Right atrium auricular region (tissue), 2 donors: Measurements from ENCODE around the gene ACTRT2. TPM values are rescaled to one million over a fixed set of nuclear protein-coding genes. Genes with fewer than 3 reads are reported as not detected.

Source experiments
- DNase-seq: peaks from one replicate; pipeline ENCODE4 v3.0.0-alpha.2; 2019; ENCODE audit warnings: low spot score
- H3K27ac ChIP-seq, 2 donors: fragments of 200-600 bp; sonication (generic); 1 replicate in 1 of 2; 2 replicates in 1 of 2; pipeline ENCODE4 v1.5.1; 2016 to 2019
- H3K27me3 ChIP-seq, 2 donors: fragments of 200-600 bp; sonication (generic); one replicate each; pipeline versions ENCODE4 v1.5.1 to v1.6.0; 2017 to 2019
- H3K36me3 ChIP-seq: fragments of 200-600 bp; sonication (generic); one replicate; pipeline ENCODE4 v1.5.1; 2016
- H3K4me1 ChIP-seq, 2 donors: fragments of 200-600 bp; sonication (generic); one replicate each; pipeline versions ENCODE4 v1.5.1 to v1.6.0; 2017 to 2019
- H3K4me3 ChIP-seq, 2 donors: fragments of 200-600 bp; sonication (generic); 1 replicate in 1 of 2; 2 replicates in 1 of 2; pipeline ENCODE4 v1.5.1; 2017 to 2019; ENCODE audit warnings: mild to moderate bottlenecking in 1 of 2, moderate library complexity in 1 of 2
- H3K9me3 ChIP-seq, 2 donors: fragments of 200-600 bp; sonication (generic); one replicate each; pipeline ENCODE4 v1.5.1; 2019
- CTCF ChIP-seq, 2 donors: fragments of 200-600 bp; sonication (generic); IDR thresholded peaks; one replicate each; pipeline ENCODE4 v1.5.1; 2019; ENCODE audit warnings: antibody characterized with exemption in 2 of 2
- total RNA-seq, 2 donors: library from RNA; depleted of rRNA; stranded (reverse); fragments of >200 nt; gene quantifications; one replicate each; pipeline ENCODE4 v1.1.0, GENCODE V29; 2016

Gene ACTRT2
- total RNA-seq, 2 donors from 2014 or later, result not detected

- Histone ChIP-seq H3K36me3 (no peaks in the 10 kb centered on the region), H3K4me3 (no peak overlapping the region), H3K9me3 (no peaks in the 10 kb centered on the region), H3K27me3 (no peaks in the 10 kb centered on the region), H3K4me1 (no peaks in the 10 kb centered on the region), H3K27ac (no peak overlapping the region)
- no peak for DNase-seq
- no peak for TF ChIP-seq CTCF (IDR thresholded peaks at IDR 0.05)
Observed at GRCh38 chr1:3040004-3040403, 18.7 kb downstream of the ACTRT2 start.

- DNase-seq, result no peak
- Histone ChIP-seq H3K27me3 (no peaks in the 10 kb centered on the region), H3K4me1 (no peaks in the 10 kb centered on the region), H3K36me3 (no peaks in the 10 kb centered on the region), H3K4me3 (no peak overlapping the region), H3K27ac (no peak overlapping the region), H3K9me3 (no peaks in the 10 kb centered on the region)
- no peak for TF ChIP-seq CTCF (IDR thresholded peaks at IDR 0.05)
Observed at GRCh38 chr1:3042481-3042880, 21.2 kb downstream of the ACTRT2 start.

- no peaks in the 10 kb centered on the region for H3K27me3 ChIP-seq
- H3K27ac ChIP-seq, result no peak overlapping the region
- H3K4me1 ChIP-seq, result no peaks in the 10 kb centered on the region
- TF ChIP-seq CTCF (IDR thresholded peaks at IDR 0.05), result no peak
- DNase-seq, result no peak
- no peak overlapping the region for H3K4me3 ChIP-seq
- no peaks in the 10 kb centered on the region for H3K36me3 ChIP-seq
- no peaks in the 10 kb centered on the region for H3K9me3 ChIP-seq
Observed at GRCh38 chr1:3049164-3049563, 27.9 kb downstream of the ACTRT2 start.

- Histone ChIP-seq H3K4me1 (no peaks in the 10 kb centered on the region), H3K36me3 (no peaks in the 10 kb centered on the region), H3K27me3 (no peaks in the 10 kb centered on the region), H3K27ac (no peak overlapping the region), H3K9me3 (no peaks in the 10 kb centered on the region), H3K4me3 (no peak overlapping the region)
- no peak for DNase-seq
- no peak for TF ChIP-seq CTCF (IDR thresholded peaks at IDR 0.05)
Observed at GRCh38 chr1:3049905-3050304, 28.6 kb downstream of the ACTRT2 start.

GRCh38 chr1:3050603-3051002, 29.3 kb downstream of the ACTRT2 start:
- Histone ChIP-seq H3K9me3 (no peaks in the 10 kb centered on the region), H3K27me3 (no peaks in the 10 kb centered on the region), H3K27ac (no peak overlapping the region), H3K4me1 (no peaks in the 10 kb centered on the region), H3K36me3 (no peaks in the 10 kb centered on the region), H3K4me3 (no peak overlapping the region)
- no peak for DNase-seq
- no peak for TF ChIP-seq CTCF (IDR thresholded peaks at IDR 0.05)
